H1 (cell line): ENCODE data around the gene SLC7A9. TPM values are rescaled to one million over a fixed set of nuclear protein-coding genes. Genes with fewer than 3 reads are reported as not detected.
A peak's percentile ranks its signal among the peaks of the same experiment; 100 is the strongest.
"Not testable (repeated sequence)": the region's sequence is repeated elsewhere in the genome, so short reads cannot be mapped to it uniquely, and the experiment has no call there.

Experiments used
- CTCF ChIA-PET: fragments of 300-600 bp; sonication (Branson Sonifier 250); formaldehyde crosslinking; loops from one replicate; lab custom pipeline; 2021; ENCODE audit not compliant: partially characterized antibody; lab: Charles Lee
- POLR2A ChIA-PET: fragments of 300-600 bp; sonication (Branson Sonifier 250); formaldehyde crosslinking; loops from one replicate; lab custom pipeline; 2021; ENCODE audit warnings: inconsistent platforms; ENCODE audit not compliant: partially characterized antibody; lab: Charles Lee
- DNase-seq, 2 experiments: peaks; one replicate each; pipeline versions ENCODE4 v3.0.0 to v3.0.0-alpha.2; 2010 to 2022; ENCODE audit warnings: low spot score in 2 of 2, low read depth in 1 of 2, mixed read lengths in 1 of 2
- FAIRE-seq: peaks from 2 replicates; lab custom pipeline; 2011; peaks lifted over from hg19 to GRCh38; lab: Jason Lieb, UNC
- H2AFZ ChIP-seq: 2 replicates; pipeline ENCODE4 v1.8.1; 2012; ENCODE audit warnings: low read length, inconsistent platforms
- H2AK5ac ChIP-seq: 2 replicates; pipeline ENCODE4 v1.6.1; 2013; ENCODE audit warnings: low read depth, low read length
- H2BK120ac ChIP-seq: replicated peaks from 2 replicates; pipeline ENCODE3; 2013; ENCODE audit warnings: low read depth, low read length, inconsistent platforms
- H2BK12ac ChIP-seq: 2 replicates; pipeline ENCODE4 v1.6.1; 2013; ENCODE audit warnings: low read depth, low read length
- H2BK15ac ChIP-seq: 2 replicates; pipeline ENCODE4 v1.6.1; 2013; ENCODE audit warnings: low read length
- H2BK20ac ChIP-seq: 2 replicates; pipeline ENCODE4 v1.6.1; 2013; ENCODE audit warnings: low read length
- H2BK5ac ChIP-seq: 2 replicates; pipeline ENCODE4 v1.6.1; 2013; ENCODE audit warnings: low read depth, low read length
- H3K14ac ChIP-seq: 2 replicates; pipeline ENCODE4 v1.6.1; 2013; ENCODE audit warnings: inconsistent platforms; ENCODE audit not compliant: insufficient read length
- H3K18ac ChIP-seq: 2 replicates; pipeline ENCODE4 v1.6.1; 2013; ENCODE audit warnings: low read length; ENCODE audit errors: extremely low read depth
- H3K23ac ChIP-seq: 2 replicates; pipeline ENCODE4 v1.6.1; 2013; ENCODE audit warnings: inconsistent platforms; ENCODE audit not compliant: insufficient read length
- H3K23me2 ChIP-seq: 2 replicates; pipeline ENCODE4 v1.6.1; 2013; ENCODE audit warnings: low read depth, low read length
- H3K27ac ChIP-seq: 2 replicates; pipeline ENCODE4 v1.6.1; 2011; ENCODE audit warnings: low read depth, low read length, inconsistent platforms
- H3K27me3 ChIP-seq, 4 experiments: replicated peaks in 1 of 4; 1 replicate in 1 of 4; 2 replicates in 3 of 4; pipeline versions ENCODE4 v1.6.1 to v1.8.1; 2011 to 2013; ENCODE audit warnings: low read length in 3 of 4, mild to moderate bottlenecking in 3 of 4, inconsistent platforms in 2 of 4, mixed read lengths in 2 of 4, moderate library complexity in 1 of 4; ENCODE audit not compliant: control insufficient read depth in 3 of 4, insufficient read depth in 3 of 4; ENCODE audit errors: extremely low read depth in 1 of 4
- H3K36me3 ChIP-seq, 4 experiments: 2 replicates each; pipeline versions ENCODE4 v1.6.1 to v1.8.1; 2011 to 2013; ENCODE audit warnings: mild to moderate bottlenecking in 4 of 4, low read length in 3 of 4, moderate library complexity in 2 of 4, control low read depth in 1 of 4, inconsistent platforms in 1 of 4; ENCODE audit not compliant: insufficient read depth in 4 of 4, control insufficient read depth in 2 of 4
- H3K4ac ChIP-seq: replicated peaks from 2 replicates; pipeline ENCODE3; 2013; ENCODE audit warnings: low read length, low read depth, mixed read lengths, inconsistent platforms; ENCODE audit not compliant: insufficient read length
- H3K4me1 ChIP-seq, 4 experiments: replicated peaks in 1 of 4; 1 replicate in 1 of 4; 2 replicates in 3 of 4; pipeline versions ENCODE4 v1.6.1 to v1.8.1; 2011 to 2013; ENCODE audit warnings: low read length in 3 of 4, inconsistent platforms in 2 of 4, mixed read lengths in 1 of 4; ENCODE audit not compliant: insufficient read depth in 4 of 4, control insufficient read depth in 3 of 4
- H3K4me2 ChIP-seq, 2 experiments: 2 replicates each; pipeline versions ENCODE4 v1.6.1 to v1.8.1; 2011 to 2013; ENCODE audit warnings: low read depth in 2 of 2, low read length in 2 of 2, control low read depth in 1 of 2, inconsistent platforms in 1 of 2, mild to moderate bottlenecking in 1 of 2; ENCODE audit not compliant: insufficient read depth in 1 of 2
- H3K4me3 ChIP-seq, 4 experiments: fragments of 200-600, 300-600 bp in 1 of 4; sonication (generic), shearing (Covaris generic), sonication (Bioruptor Twin) in 1 of 4; 2 replicates each; pipeline versions ENCODE4 v1.5.1 to v1.8.1; 2011 to 2016; ENCODE audit warnings: low read length in 4 of 4, low read depth in 3 of 4, control low read depth in 2 of 4, inconsistent platforms in 2 of 4, mild to moderate bottlenecking in 2 of 4, mixed read lengths in 1 of 4, moderate library complexity in 1 of 4; ENCODE audit not compliant: insufficient read depth in 2 of 4; ENCODE audit errors: extremely low read depth in 1 of 4
- H3K56ac ChIP-seq: replicated peaks from 2 replicates; pipeline ENCODE3; 2013; ENCODE audit warnings: low read depth, mild to moderate bottlenecking, mixed read lengths, low read length, inconsistent platforms; ENCODE audit not compliant: insufficient read length
- H3K79me1 ChIP-seq: 2 replicates; pipeline ENCODE4 v1.6.1; 2013; ENCODE audit warnings: low read depth, low read length, control low read depth
- H3K79me2 ChIP-seq, 2 experiments: 2 replicates each; pipeline versions ENCODE4 v1.6.1 to v1.8.1; 2012 to 2013; ENCODE audit warnings: low read length in 2 of 2, mild to moderate bottlenecking in 2 of 2, inconsistent platforms in 1 of 2; ENCODE audit not compliant: insufficient read depth in 2 of 2, control insufficient read depth in 1 of 2
- H3K9ac ChIP-seq, 4 experiments: replicated peaks in 1 of 4; 1 replicate in 1 of 4; 2 replicates in 3 of 4; pipeline versions ENCODE4 v1.6.1 to v1.8.1; 2011 to 2013; ENCODE audit warnings: low read depth in 3 of 4, low read length in 3 of 4, control low read depth in 2 of 4, mild to moderate bottlenecking in 2 of 4, moderate library complexity in 2 of 4, inconsistent platforms in 1 of 4; ENCODE audit errors: extremely low read depth in 1 of 4
- H3K9me3 ChIP-seq, 2 experiments: 2 replicates each; pipeline versions ENCODE4 v1.6.1 to v1.8.1; 2012 to 2013; ENCODE audit warnings: mild to moderate bottlenecking in 2 of 2, moderate library complexity in 2 of 2, control low read depth in 1 of 2, inconsistent platforms in 1 of 2, low read depth in 1 of 2, low read length in 1 of 2, mixed read lengths in 1 of 2; ENCODE audit not compliant: insufficient read depth in 2 of 2
- H4K20me1 ChIP-seq, 2 experiments: replicated peaks in 1 of 2; 2 replicates each; pipeline versions ENCODE3 to v1.8.1; 2011 to 2013; ENCODE audit warnings: inconsistent platforms in 2 of 2, low read length in 2 of 2, mild to moderate bottlenecking in 1 of 2; ENCODE audit not compliant: insufficient read depth in 2 of 2, control insufficient read depth in 1 of 2
- H4K5ac ChIP-seq: 2 replicates; pipeline ENCODE4 v1.6.1; 2013; ENCODE audit warnings: low read length, low read depth, mixed read lengths, inconsistent platforms; ENCODE audit not compliant: insufficient read length
- H4K8ac ChIP-seq: 2 replicates; pipeline ENCODE4 v1.8.0; 2013; ENCODE audit warnings: mild to moderate bottlenecking, moderate library complexity, low read length, inconsistent platforms; ENCODE audit not compliant: insufficient read depth; ENCODE audit errors: extremely low read depth
- H4K91ac ChIP-seq: replicated peaks from 2 replicates; pipeline ENCODE3; 2013; ENCODE audit warnings: low read length, mixed read lengths, inconsistent platforms; ENCODE audit not compliant: insufficient read length
- WGBS, 2 experiments: shearing (Covaris generic) in 1 of 2; methylation state at CpG; one replicate each; pipeline versions ENCODE4 v1.1.6 to v1.1.7; 2013 to 2015; ENCODE audit warnings: low lambda C conversion rate in 2 of 2, mixed read lengths in 2 of 2, inconsistent platforms in 1 of 2, low coverage in 1 of 2, missing lambda C conversion rate in 1 of 2; ENCODE audit not compliant: insufficient replicate concordance in 2 of 2, insufficient coverage in 1 of 2, insufficient read length in 1 of 2; ENCODE audit errors: extremely low coverage in 1 of 2, missing lambda C conversion rate in 1 of 2; 5-methylcytosine and 5-hydroxymethylcytosine counted together
- polyA plus RNA-seq, 7 experiments: library from polyadenylated mRNA; depleted of rRNA in 3 of 7; stranded (reverse) in 5 of 7; unstranded in 2 of 7; fragments of >200 nt in 5 of 7; fragments of 200-250 nt in 2 of 7; gene quantifications; 1 replicate in 5 of 7; 2 replicates in 1 of 7; 4 replicates in 1 of 7; pipeline versions ENCODE4 v1.2.1 to v1.2.3, GENCODE V29; 2011 to 2013; ENCODE audit warnings: missing spikeins in 2 of 7, mixed read lengths in 2 of 7
- total RNA-seq: library from RNA; stranded (reverse); fragmentation: NEBNext Ultra II Directional; extraction: Animal tissue kit (Norgen Biotek cat#: 25700); gene quantifications from 2 replicates; pipeline ENCODE4 v1.2.1, GENCODE V29; 2021

SLC7A9 gene
- total and polyA plus RNA-seq, 2 of the 8 experiments (the other 6 are each of a cell fraction or from before 2014, with no cell fraction given): 0.15 TPM; not detected in 1

DNA sequence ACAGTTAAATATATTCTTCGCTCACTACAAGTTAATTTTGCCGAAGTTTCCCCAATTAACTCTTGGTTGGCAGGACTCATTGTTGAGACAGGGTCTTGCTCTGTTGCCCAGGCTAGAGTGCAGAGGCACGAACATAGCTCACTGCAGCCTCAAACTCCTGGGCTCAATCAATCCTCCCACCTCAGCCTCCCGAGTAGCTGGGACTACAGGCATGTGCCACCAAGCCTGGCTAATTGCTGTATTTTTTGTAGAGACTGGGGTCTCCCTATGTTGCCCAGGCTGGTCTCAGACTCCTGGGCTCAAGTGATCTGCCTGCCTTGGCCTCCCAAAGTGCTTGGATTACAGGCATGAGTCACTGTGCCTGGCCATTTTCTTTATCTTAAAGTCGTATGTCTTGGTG lies 15.7 kb upstream of the SLC7A9 start:
- H3K18ac ChIP-seq, H3K14ac ChIP-seq, H2BK15ac ChIP-seq, H3K27me3 ChIP-seq, FAIRE-seq, H4K91ac ChIP-seq, H3K56ac ChIP-seq, H3K9me3 ChIP-seq, H2BK5ac ChIP-seq, H2BK120ac ChIP-seq, H3K79me2 ChIP-seq, H3K9ac ChIP-seq, POLR2A ChIA-PET, H2BK20ac ChIP-seq, H3K4me2 ChIP-seq, H3K36me3 ChIP-seq, H3K79me1 ChIP-seq, H4K5ac ChIP-seq, H2AK5ac ChIP-seq, H4K8ac ChIP-seq, H3K23ac ChIP-seq, H3K4ac ChIP-seq, H3K23me2 ChIP-seq, H2AFZ ChIP-seq, H3K27ac ChIP-seq, H3K4me1 ChIP-seq, H2BK12ac ChIP-seq, H3K4me3 ChIP-seq, H4K20me1 ChIP-seq: not testable (repeated sequence)
- 95% methylated on average over 5 of the region's 5 CpGs; no CpG with 5 or more reads in 1 of the 2 experiments for WGBS, 2 experiments
- peak in 1 of 2 experiments; percentile 2 for DNase-seq
- CTCF ChIA-PET: interaction anchor here (1.2 kb wide), 1 partner anchor 234 kb away, joined by 3 read pairs; no protein-coding TSS in a partner anchor
